Measurements from ENCODE around the gene CYP2W1.

DNA sequence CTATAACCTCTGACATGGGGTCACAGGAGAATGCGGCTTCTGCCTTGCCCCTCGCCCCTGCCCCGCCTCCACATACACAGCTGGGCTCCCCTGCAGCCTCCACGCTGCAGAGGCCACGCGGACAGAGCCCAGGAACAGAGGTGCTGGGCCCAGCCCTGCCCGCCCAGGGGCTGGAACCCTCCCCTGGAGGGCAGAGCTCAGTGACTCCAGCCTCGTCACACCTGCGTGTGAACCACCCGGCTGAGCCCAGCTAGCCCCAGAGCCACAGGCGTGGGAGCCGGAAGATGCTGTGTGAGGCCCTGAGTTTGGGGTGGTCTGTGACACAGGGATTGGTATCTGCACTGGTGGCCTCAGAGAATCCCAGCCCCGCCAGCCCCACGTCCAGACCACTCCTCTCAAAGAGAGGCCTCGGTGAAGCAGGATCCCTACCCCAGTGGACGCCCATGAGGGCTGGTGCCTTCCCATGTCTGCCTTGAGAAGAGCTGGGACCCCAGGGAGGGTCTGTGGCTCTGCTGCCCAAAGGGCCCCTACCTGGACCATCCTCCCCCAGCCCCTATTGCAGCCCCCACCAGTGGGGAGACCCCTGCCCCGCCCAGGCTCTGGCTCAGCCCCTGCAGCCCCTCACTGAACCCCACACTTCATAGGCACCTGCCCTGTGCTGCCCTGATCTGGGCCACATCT, 20.4 kb upstream of the CYP2W1 start:
- TF ChIP-seq, protein P1, sequence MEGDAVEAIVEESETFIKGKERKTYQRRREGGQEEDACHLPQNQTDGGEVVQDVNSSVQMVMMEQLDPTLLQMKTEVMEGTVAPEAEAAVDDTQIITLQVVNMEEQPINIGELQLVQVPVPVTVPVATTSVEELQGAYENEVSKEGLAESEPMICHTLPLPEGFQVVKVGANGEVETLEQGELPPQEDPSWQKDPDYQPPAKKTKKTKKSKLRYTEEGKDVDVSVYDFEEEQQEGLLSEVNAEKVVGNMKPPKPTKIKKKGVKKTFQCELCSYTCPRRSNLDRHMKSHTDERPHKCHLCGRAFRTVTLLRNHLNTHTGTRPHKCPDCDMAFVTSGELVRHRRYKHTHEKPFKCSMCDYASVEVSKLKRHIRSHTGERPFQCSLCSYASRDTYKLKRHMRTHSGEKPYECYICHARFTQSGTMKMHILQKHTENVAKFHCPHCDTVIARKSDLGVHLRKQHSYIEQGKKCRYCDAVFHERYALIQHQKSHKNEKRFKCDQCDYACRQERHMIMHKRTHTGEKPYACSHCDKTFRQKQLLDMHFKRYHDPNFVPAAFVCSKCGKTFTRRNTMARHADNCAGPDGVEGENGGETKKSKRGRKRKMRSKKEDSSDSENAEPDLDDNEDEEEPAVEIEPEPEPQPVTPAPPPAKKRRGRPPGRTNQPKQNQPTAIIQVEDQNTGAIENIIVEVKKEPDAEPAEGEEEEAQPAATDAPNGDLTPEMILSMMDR (IDR thresholded peaks at IDR 0.05; ENCODE audit: insufficient read depth, low read length) = no peak
- no peak for TF ChIP-seq POLR2AphosphoS5 (IDR thresholded peaks at IDR 0.05; ENCODE audit: low read depth)
